GM04504 (cell line): Measurements from ENCODE around the gene SLC25A22.
A peak's percentile ranks its signal among the peaks of the same experiment; 100 is the strongest.

Source experiments
- DNase-seq: peaks from one replicate; pipeline ENCODE4 v3.0.0-alpha.2; 2012; ENCODE audit warnings: low read depth

Gene SLC25A22

GRCh38 chr11:788953-789940 lies 8.8 kb downstream of the SLC25A22 start:
- no peak for DNase-seq

GRCh38 chr11:788009-788640 lies 10.0 kb downstream of the SLC25A22 start:
- no peak for DNase-seq

- no peak for DNase-seq
Observed at GRCh38 chr11:787084-787675, 10.9 kb downstream of the SLC25A22 start.

- no peak for DNase-seq
Observed at GRCh38 chr11:786235-787083, 11.6 kb downstream of the SLC25A22 start.

- peak; percentile 55 for DNase-seq
Observed at GRCh38 chr11:783581-784015, 14.5 kb downstream of the SLC25A22 start.

GRCh38 chr11:782264-783174 lies 15.6 kb downstream of the SLC25A22 start:
- no peak for DNase-seq

- no peak for DNase-seq
Observed at GRCh38 chr11:779955-780532, 18.0 kb downstream of the SLC25A22 start.

- DNase-seq = no peak
Observed at GRCh38 chr11:778976-779954, 18.8 kb downstream of the SLC25A22 start.

GRCh38 chr11:777288-778255 lies 20.5 kb downstream of the SLC25A22 start, which contains the start of gene GATD1:
Gene GATD1, minus strand, starts transcription at chr11:777487. Its CDS starts 25 bp downstream, at chr11:777462.
- peak; percentile 68 for DNase-seq

- DNase-seq = no peak
Observed at GRCh38 chr11:776561-777287, 21.4 kb downstream of the SLC25A22 start.

GRCh38 chr11:776263-776560 lies 21.9 kb downstream of the SLC25A22 start:
- no peak for DNase-seq

GRCh38 chr11:774873-775592 lies 23.0 kb downstream of the SLC25A22 start:
- DNase-seq = no peak

- DNase-seq = no peak
Observed at GRCh38 chr11:773830-774229, 24.3 kb downstream of the SLC25A22 start.

- no peak for DNase-seq
Observed at GRCh38 chr11:773425-773824, 24.7 kb downstream of the SLC25A22 start.

GRCh38 chr11:772429-773390 lies 25.4 kb downstream of the SLC25A22 start:
- DNase-seq = no peak
